Measurements from ENCODE around the gene NEDD8.

DNA sequence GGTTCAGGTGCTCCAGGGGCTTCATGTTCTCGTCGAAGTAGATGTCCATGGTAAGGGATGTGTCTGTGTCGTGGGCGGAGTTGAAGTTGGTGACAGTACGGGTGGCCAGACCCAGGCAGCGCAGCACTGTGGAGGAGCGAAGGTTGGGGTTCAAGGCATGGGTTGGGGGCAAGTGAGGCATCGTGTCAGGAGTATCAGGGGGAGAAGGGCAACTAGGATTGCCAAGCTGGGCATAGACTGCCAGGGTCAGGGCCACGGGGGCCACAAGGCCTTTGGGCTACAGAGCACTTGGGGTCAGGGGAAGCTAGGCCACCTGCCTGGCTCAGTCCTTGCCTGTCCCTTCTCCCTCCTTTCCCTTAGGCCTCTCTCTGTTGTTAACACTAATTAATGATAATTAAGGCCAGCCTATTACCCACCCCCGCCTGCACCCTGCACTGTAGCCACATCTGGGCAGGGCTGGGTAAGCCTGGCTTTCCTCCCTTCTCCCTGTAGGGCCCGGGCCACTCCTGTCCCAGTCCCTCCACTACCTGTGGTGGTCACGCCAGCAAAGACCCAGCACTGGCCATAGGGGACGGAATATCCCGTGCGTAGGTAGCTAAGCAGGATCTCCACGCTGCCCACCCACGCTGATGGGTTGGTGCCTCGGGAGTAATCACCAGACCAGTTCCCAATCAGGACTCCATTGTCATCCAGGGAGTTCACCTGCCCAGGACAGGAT lies 26.5 kb upstream of the NEDD8 start:
- TF ChIP-seq, protein P1, sequence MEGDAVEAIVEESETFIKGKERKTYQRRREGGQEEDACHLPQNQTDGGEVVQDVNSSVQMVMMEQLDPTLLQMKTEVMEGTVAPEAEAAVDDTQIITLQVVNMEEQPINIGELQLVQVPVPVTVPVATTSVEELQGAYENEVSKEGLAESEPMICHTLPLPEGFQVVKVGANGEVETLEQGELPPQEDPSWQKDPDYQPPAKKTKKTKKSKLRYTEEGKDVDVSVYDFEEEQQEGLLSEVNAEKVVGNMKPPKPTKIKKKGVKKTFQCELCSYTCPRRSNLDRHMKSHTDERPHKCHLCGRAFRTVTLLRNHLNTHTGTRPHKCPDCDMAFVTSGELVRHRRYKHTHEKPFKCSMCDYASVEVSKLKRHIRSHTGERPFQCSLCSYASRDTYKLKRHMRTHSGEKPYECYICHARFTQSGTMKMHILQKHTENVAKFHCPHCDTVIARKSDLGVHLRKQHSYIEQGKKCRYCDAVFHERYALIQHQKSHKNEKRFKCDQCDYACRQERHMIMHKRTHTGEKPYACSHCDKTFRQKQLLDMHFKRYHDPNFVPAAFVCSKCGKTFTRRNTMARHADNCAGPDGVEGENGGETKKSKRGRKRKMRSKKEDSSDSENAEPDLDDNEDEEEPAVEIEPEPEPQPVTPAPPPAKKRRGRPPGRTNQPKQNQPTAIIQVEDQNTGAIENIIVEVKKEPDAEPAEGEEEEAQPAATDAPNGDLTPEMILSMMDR (IDR thresholded peaks at IDR 0.05; ENCODE audit: insufficient read depth, low read depth, low read length) = no peak
- TF ChIP-seq EZH2 (IDR thresholded peaks at IDR 0.05; ENCODE audit: insufficient read depth, low read length) = no peak

All from astrocyte (in vitro differentiated cells and primary cell).